Erythroblast (primary cell): Measurements from ENCODE around the gene EXTL1.

Source experiments
- GATA1 ChIP-seq: IDR thresholded peaks from 2 replicates; pipeline ENCODE4 v1.6.1; 2011; ENCODE audit warnings: low read depth, mild to moderate bottlenecking, control low read depth, low read length, moderate library complexity
- POLR2A ChIP-seq: IDR thresholded peaks from 2 replicates; pipeline ENCODE4 v1.6.1; 2011; ENCODE audit warnings: mild to moderate bottlenecking, low read length

GRCh38 chr1:26067432-26067911 lies 45.9 kb downstream of the EXTL1 start, which contains the start of gene TRIM63:
- no peak for TF ChIP-seq POLR2A
- no peak for TF ChIP-seq GATA1
